Measurements from ENCODE around the gene SIN3B.

Gene SIN3B

DNA sequence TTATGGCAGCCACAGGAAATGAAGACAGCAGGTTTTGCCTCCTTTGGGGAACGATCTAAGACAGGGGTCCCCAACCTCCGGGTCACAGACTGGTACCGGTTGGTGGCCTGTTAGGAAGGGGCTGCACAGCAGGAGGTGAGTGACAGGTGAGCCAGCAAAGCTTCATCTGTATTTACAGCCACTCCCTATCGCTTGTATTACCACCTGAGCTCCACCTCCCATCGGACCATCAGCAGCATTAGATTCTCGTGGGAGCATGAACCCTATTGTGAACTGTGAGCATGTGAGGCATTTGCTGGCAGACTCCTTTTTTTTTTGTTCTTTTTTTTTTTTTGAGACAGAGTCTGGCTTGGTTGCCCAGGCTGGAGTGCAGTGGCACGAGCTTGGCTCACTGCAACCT lies 81.8 kb downstream of the SIN3B start:
- TF ChIP-seq, protein P1, sequence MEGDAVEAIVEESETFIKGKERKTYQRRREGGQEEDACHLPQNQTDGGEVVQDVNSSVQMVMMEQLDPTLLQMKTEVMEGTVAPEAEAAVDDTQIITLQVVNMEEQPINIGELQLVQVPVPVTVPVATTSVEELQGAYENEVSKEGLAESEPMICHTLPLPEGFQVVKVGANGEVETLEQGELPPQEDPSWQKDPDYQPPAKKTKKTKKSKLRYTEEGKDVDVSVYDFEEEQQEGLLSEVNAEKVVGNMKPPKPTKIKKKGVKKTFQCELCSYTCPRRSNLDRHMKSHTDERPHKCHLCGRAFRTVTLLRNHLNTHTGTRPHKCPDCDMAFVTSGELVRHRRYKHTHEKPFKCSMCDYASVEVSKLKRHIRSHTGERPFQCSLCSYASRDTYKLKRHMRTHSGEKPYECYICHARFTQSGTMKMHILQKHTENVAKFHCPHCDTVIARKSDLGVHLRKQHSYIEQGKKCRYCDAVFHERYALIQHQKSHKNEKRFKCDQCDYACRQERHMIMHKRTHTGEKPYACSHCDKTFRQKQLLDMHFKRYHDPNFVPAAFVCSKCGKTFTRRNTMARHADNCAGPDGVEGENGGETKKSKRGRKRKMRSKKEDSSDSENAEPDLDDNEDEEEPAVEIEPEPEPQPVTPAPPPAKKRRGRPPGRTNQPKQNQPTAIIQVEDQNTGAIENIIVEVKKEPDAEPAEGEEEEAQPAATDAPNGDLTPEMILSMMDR (IDR thresholded peaks at IDR 0.05; ENCODE audit: poor library complexity, severe bottlenecking), result no peak
- DNase-seq (ENCODE audit: low spot score) (no peak), ATAC-seq (ENCODE audit: low read depth) (no peak)
- H3K4me3 ChIP-seq (ENCODE audit: severe bottlenecking), result no peak overlapping the region
- H3K36me3 ChIP-seq (ENCODE audit: low read depth), result no peaks in the 10 kb centered on the region
- H3K27ac ChIP-seq (ENCODE audit: poor library complexity, severe bottlenecking), result no peak overlapping the region
- H3K9me3 ChIP-seq (ENCODE audit: severe bottlenecking), result peaks cover 5% of the 10 kb centered on the region
- no peaks in the 10 kb centered on the region for H3K4me1 ChIP-seq (ENCODE audit: insufficient read depth, poor library complexity, severe bottlenecking)
- H3K27me3 ChIP-seq (ENCODE audit: insufficient read depth, poor library complexity, severe bottlenecking), result no peaks in the 10 kb centered on the region

GRCh38 chr19:16912780-16913179 lies 83.6 kb downstream of the SIN3B start:
- H3K4me1 ChIP-seq (ENCODE audit: insufficient read depth, poor library complexity, severe bottlenecking), result no peaks in the 10 kb centered on the region
- H3K36me3 ChIP-seq (ENCODE audit: low read depth), result no peaks in the 10 kb centered on the region
- no peak overlapping the region for H3K27ac ChIP-seq (ENCODE audit: poor library complexity, severe bottlenecking)
- peaks cover 5% of the 10 kb centered on the region for H3K9me3 ChIP-seq (ENCODE audit: severe bottlenecking)
- DNase-seq (ENCODE audit: low spot score), result no peak
- H3K4me3 ChIP-seq (ENCODE audit: severe bottlenecking), result no peak overlapping the region
- no peaks in the 10 kb centered on the region for H3K27me3 ChIP-seq (ENCODE audit: insufficient read depth, poor library complexity, severe bottlenecking)
- no peak for ATAC-seq (ENCODE audit: low read depth)
- TF ChIP-seq, protein P1 (IDR thresholded peaks at IDR 0.05; ENCODE audit: poor library complexity, severe bottlenecking), result no peak

DNA sequence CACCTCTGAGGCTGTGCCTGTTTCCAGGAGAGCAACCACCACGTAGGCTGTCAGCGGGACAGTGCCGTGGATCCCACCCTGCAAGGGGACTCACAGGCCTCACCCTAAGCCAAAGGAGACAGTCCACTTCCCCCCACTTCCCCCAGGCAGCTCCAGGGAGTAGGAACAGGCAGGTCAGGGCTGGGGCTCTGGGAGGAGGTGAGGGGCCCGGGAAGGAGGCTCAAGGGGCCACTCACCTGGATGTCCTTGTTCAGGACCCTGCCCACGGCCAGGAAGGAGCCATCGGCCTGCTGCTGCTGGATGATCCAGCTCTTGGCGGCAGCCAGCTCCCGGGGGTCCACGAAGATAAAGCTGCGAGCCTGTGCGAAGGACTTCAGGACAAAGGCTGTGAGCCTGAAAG lies 85.2 kb downstream of the SIN3B start:
- H3K27ac ChIP-seq (ENCODE audit: poor library complexity, severe bottlenecking), result no peak overlapping the region
- H3K9me3 ChIP-seq (ENCODE audit: severe bottlenecking), result peaks cover 5% of the 10 kb centered on the region
- H3K36me3 ChIP-seq (ENCODE audit: low read depth), result no peaks in the 10 kb centered on the region
- ATAC-seq (ENCODE audit: low read depth) (no peak), DNase-seq (ENCODE audit: low spot score) (no peak)
- TF ChIP-seq, protein P1 (IDR thresholded peaks at IDR 0.05; ENCODE audit: poor library complexity, severe bottlenecking), result no peak
- H3K4me3 ChIP-seq (ENCODE audit: severe bottlenecking), result no peak overlapping the region
- H3K4me1 ChIP-seq (ENCODE audit: insufficient read depth, poor library complexity, severe bottlenecking), result no peaks in the 10 kb centered on the region
- no peaks in the 10 kb centered on the region for H3K27me3 ChIP-seq (ENCODE audit: insufficient read depth, poor library complexity, severe bottlenecking)

DNA sequence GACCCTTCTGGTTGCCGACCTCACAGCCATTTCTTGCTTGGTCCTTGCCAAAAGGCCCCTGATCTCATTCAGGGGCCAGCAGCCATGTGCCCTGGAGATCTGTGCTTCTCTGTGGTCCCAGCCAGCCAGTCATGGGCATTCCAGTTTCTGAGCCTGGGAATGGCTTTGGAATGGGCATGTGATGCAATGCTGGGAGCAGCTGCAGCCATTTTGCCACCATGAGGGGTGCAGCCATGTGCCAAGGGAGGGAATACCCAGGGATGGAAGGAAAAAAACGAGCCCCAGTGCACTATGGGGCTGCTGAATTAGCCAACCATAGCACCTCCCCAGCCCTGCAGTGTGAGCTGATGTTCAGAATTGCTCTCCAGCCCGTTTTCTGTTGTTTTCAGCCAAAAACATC lies 85.9 kb downstream of the SIN3B start:
- Histone ChIP-seq H3K9me3 (ENCODE audit: severe bottlenecking) (peaks cover 5% of the 10 kb centered on the region), H3K27ac (ENCODE audit: poor library complexity, severe bottlenecking) (no peak overlapping the region), H3K4me3 (ENCODE audit: severe bottlenecking) (no peak overlapping the region), H3K36me3 (ENCODE audit: low read depth) (no peaks in the 10 kb centered on the region), H3K27me3 (ENCODE audit: insufficient read depth, poor library complexity, severe bottlenecking) (no peaks in the 10 kb centered on the region), H3K4me1 (ENCODE audit: insufficient read depth, poor library complexity, severe bottlenecking) (peaks cover under 1% of the 10 kb centered on the region)
- DNase-seq (ENCODE audit: low spot score), result no peak
- ATAC-seq (ENCODE audit: low read depth), result no peak
- TF ChIP-seq, protein P1 (IDR thresholded peaks at IDR 0.05; ENCODE audit: poor library complexity, severe bottlenecking), result no peak

DNA sequence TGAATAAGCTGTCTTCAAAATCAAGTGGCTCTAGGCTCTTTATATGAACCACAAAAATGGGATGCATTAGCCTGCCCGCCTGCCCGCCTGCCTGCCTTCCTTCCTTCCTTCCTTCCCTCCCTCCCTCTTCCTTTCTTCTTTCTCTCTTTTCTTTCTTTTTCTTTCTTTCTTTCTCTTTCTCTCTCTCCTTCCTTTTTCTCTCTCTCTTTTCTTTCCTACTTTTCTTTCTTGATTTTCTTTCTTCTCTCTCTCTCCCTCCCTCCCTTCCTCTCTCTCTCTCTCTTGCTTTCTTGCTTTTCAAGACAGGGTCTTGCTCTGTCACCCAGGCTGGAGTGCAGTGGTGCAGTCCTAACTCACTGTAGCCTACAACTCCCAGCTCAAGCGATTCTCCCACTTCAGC lies 86.5 kb downstream of the SIN3B start:
- TF ChIP-seq, protein P1 (IDR thresholded peaks at IDR 0.05; ENCODE audit: poor library complexity, severe bottlenecking), result no peak
- peaks cover 5% of the 10 kb centered on the region for H3K9me3 ChIP-seq (ENCODE audit: severe bottlenecking)
- no peaks in the 10 kb centered on the region for H3K27me3 ChIP-seq (ENCODE audit: insufficient read depth, poor library complexity, severe bottlenecking)
- H3K27ac ChIP-seq (ENCODE audit: poor library complexity, severe bottlenecking), result no peak overlapping the region
- H3K4me3 ChIP-seq (ENCODE audit: severe bottlenecking), result no peak overlapping the region
- no peaks in the 10 kb centered on the region for H3K36me3 ChIP-seq (ENCODE audit: low read depth)
- DNase-seq (ENCODE audit: low spot score) (no peak), ATAC-seq (ENCODE audit: low read depth) (no peak)
- H3K4me1 ChIP-seq (ENCODE audit: insufficient read depth, poor library complexity, severe bottlenecking), result peaks cover 4% of the 10 kb centered on the region

Data from RWPE2 (cell line).